Measurements from ENCODE around the gene PKNOX2. TPM values are rescaled to one million over a fixed set of nuclear protein-coding genes. Genes with fewer than 3 reads are reported as not detected.

Gene PKNOX2
- total RNA-seq, 3 donors from 2014 or later (not counting 1 experiment from before 2014, with no cell fraction given) = not detected

- Mint-ChIP-seq H3K4me3 (no peak overlapping the region), H3K36me3 (no peaks in the 10 kb centered on the region), H3K27ac (no peak overlapping the region), H3K4me1 (peaks cover 0 to 5% of the 10 kb centered on the region in 2 donors), H3K27me3 (ENCODE audit: low read depth in 2 of 2) (peaks cover 28 to 33% of the 10 kb centered on the region in 2 donors), H3K9me3 (no peaks in the 10 kb centered on the region)
- peaks cover 13% of the 10 kb centered on the region for H3K27me3 ChIP-seq (ENCODE audit: control insufficient read depth, insufficient read depth, low read length)
- no peaks in the 10 kb centered on the region for H3K36me3 ChIP-seq (ENCODE audit: control insufficient read depth, insufficient read depth, low read length)
- WGBS (ENCODE audit: insufficient coverage) = 78% methylated on average over 14 of the region's 14 CpGs
- H3K4me1 ChIP-seq (ENCODE audit: control insufficient read depth, insufficient read depth, low read length) = no peaks in the 10 kb centered on the region
- H3K4me3 ChIP-seq (ENCODE audit: low read length) = no peak overlapping the region
- DNase-seq (no peak), ATAC-seq (no peak)
- H3K27ac ChIP-seq (ENCODE audit: low read length) = no peak overlapping the region
- TF ChIP-seq CTCF (IDR thresholded peaks at IDR 0.05) = no peak
- no peaks in the 10 kb centered on the region for H3K9me3 ChIP-seq (ENCODE audit: control insufficient read depth, insufficient read depth, low read length)
- intact Hi-C loops (cut with micrococcal nuclease) = no loop called here
These were observed 99.8 kb downstream of the PKNOX2 start for GRCh38 chr11:125264100-125265022.

- no peak for DNase-seq
- H3K9me3 Mint-ChIP-seq = no peaks in the 10 kb centered on the region
- peaks cover 24 to 35% of the 10 kb centered on the region in 2 donors for H3K27me3 Mint-ChIP-seq (ENCODE audit: low read depth in 2 of 2)
- no peak overlapping the region for H3K27ac ChIP-seq (ENCODE audit: low read length)
- no peak for ATAC-seq
- intact Hi-C loops (cut with micrococcal nuclease) = no loop called here
- H3K27ac Mint-ChIP-seq = no peak overlapping the region
- H3K4me1 Mint-ChIP-seq = peaks cover 0 to 4% of the 10 kb centered on the region in 2 donors
- H3K36me3 Mint-ChIP-seq = no peaks in the 10 kb centered on the region
- H3K4me3 Mint-ChIP-seq = no peak overlapping the region
- no peaks in the 10 kb centered on the region for H3K36me3 ChIP-seq (ENCODE audit: control insufficient read depth, insufficient read depth, low read length)
- WGBS (ENCODE audit: insufficient coverage) = 83% methylated on average over 8 of the region's 8 CpGs
- no peak for TF ChIP-seq CTCF (IDR thresholded peaks at IDR 0.05)
- no peaks in the 10 kb centered on the region for H3K9me3 ChIP-seq (ENCODE audit: control insufficient read depth, insufficient read depth, low read length)
- H3K4me1 ChIP-seq (ENCODE audit: control insufficient read depth, insufficient read depth, low read length) = no peaks in the 10 kb centered on the region
- H3K27me3 ChIP-seq (ENCODE audit: control insufficient read depth, insufficient read depth, low read length) = peaks cover 13% of the 10 kb centered on the region
- H3K4me3 ChIP-seq (ENCODE audit: low read length) = no peak overlapping the region
These were observed 103.0 kb downstream of the PKNOX2 start for GRCh38 chr11:125267548-125267947.

GRCh38 chr11:125268611-125269010 is 104.1 kb downstream of the PKNOX2 start:
- H3K27ac Mint-ChIP-seq = no peak overlapping the region
- Histone ChIP-seq H3K9me3 (ENCODE audit: control insufficient read depth, insufficient read depth, low read length) (no peaks in the 10 kb centered on the region), H3K4me1 (ENCODE audit: control insufficient read depth, insufficient read depth, low read length) (no peaks in the 10 kb centered on the region), H3K27me3 (ENCODE audit: control insufficient read depth, insufficient read depth, low read length) (peaks cover 2% of the 10 kb centered on the region), H3K4me3 (ENCODE audit: low read length) (no peak overlapping the region), H3K36me3 (ENCODE audit: control insufficient read depth, insufficient read depth, low read length) (no peaks in the 10 kb centered on the region), H3K27ac (ENCODE audit: low read length) (no peak overlapping the region)
- ATAC-seq (no peak), DNase-seq (no peak)
- peaks cover 21 to 35% of the 10 kb centered on the region in 2 donors for H3K27me3 Mint-ChIP-seq (ENCODE audit: low read depth in 2 of 2)
- no peaks in the 10 kb centered on the region for H3K9me3 Mint-ChIP-seq
- WGBS (ENCODE audit: insufficient coverage) = 59% methylated on average over 5 of the region's 5 CpGs
- H3K4me3 Mint-ChIP-seq = no peak overlapping the region
- no peaks in the 10 kb centered on the region for H3K36me3 Mint-ChIP-seq
- no peaks in the 10 kb centered on the region for H3K4me1 Mint-ChIP-seq
- no peak for TF ChIP-seq CTCF (IDR thresholded peaks at IDR 0.05)
- intact Hi-C loops (cut with micrococcal nuclease) = no loop called here

Data from natural killer cell (primary cell).